Activated naive CD8-positive, alpha-beta T cell (primary cell): Measurements from ENCODE around the gene BRD8.

ENCODE experiments used
- H3K27ac Mint-ChIP-seq: one replicate; pipeline ENCODE4 v1.8.0; 2021; ENCODE audit warnings: mixed read lengths
- H3K27me3 Mint-ChIP-seq: one replicate; pipeline ENCODE4 v1.8.0; 2021; ENCODE audit warnings: mixed read lengths
- H3K36me3 Mint-ChIP-seq: one replicate; pipeline ENCODE4 v1.8.0; 2021; ENCODE audit warnings: mixed read lengths
- H3K4me1 Mint-ChIP-seq: one replicate; pipeline ENCODE4 v1.8.0; 2021; ENCODE audit warnings: low read depth, mixed read lengths
- H3K4me3 Mint-ChIP-seq: one replicate; pipeline ENCODE4 v1.8.0; 2021; ENCODE audit warnings: mild to moderate bottlenecking, mixed read lengths
- H3K9me3 Mint-ChIP-seq: one replicate; pipeline ENCODE4 v1.8.0; 2021; ENCODE audit warnings: low read depth, mixed read lengths

BRD8 gene

DNA sequence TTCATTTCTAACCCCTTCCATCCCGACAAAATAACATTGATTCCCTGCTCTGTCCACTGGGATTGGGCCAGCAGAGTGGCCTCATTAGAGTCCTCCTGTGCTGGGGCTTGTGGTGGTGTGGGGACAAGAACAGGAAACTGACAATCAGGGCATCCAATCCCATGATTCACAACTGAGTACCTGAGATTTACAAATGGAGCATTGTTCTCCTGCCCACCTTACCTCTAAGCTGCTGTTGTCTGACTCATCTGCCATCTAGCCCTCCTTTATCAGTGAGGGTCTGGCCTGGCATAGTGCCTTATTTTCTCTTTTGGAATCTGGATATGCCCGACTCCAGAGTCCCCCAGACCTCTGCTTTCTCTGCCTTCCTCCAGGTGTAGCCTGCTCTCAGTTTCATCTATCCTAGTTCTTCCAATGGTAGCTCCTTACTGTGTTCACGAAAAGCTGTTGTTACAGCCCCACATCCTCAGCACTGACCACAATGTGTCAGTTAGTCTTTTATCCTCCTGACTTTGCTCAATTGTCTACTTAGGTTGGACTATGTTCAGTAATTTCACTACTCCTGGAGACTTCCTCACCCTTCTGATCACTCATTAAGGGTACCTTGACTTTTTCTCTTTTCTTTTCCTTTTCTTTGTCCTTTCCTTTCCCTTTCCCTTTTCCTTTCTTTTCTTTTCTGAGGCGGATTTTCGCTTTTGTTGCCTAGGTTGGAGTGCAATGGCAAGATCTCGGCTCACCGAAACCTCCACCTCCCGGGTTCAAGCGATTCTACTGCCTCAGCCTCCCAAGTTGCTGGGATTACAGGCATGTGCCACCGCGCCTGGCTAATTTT lies 81.2 kb downstream of the BRD8 start:
- H3K36me3 Mint-ChIP-seq = no peaks in the 10 kb centered on the region
- H3K27me3 Mint-ChIP-seq = peaks cover 10% of the 10 kb centered on the region

DNA sequence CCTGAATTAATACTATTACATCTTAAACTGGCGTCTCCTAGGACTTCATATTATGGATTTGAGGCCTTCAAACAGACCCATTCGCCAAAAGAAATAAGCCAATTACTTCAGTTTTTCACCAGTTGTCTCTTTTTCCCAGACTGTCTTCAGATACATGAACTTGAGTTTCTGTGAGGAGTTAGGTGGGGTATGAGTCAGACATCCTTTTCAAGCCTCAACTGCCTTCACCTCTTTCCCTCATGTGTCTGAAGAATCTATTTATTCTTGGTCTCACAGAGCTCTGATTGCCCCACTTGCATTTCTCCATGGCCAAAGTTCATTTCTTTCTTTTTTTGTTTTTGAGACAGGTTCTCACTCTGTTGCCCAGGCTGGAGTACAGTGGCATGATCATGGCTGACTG lies 82.1 kb downstream of the BRD8 start:
- Mint-ChIP-seq H3K4me3 (no peak overlapping the region), H3K27ac (no peak overlapping the region), H3K36me3 (no peaks in the 10 kb centered on the region), H3K4me1 (peaks cover 41% of the 10 kb centered on the region), H3K27me3 (peaks cover 10% of the 10 kb centered on the region), H3K9me3 (no peaks in the 10 kb centered on the region)

More for the DNA sequence above, 81.2 kb downstream of the BRD8 start:
- Mint-ChIP-seq H3K4me1 (peaks cover 39% of the 10 kb centered on the region), H3K4me3 (no peak overlapping the region), H3K27ac (no peak overlapping the region), H3K9me3 (no peaks in the 10 kb centered on the region)

DNA sequence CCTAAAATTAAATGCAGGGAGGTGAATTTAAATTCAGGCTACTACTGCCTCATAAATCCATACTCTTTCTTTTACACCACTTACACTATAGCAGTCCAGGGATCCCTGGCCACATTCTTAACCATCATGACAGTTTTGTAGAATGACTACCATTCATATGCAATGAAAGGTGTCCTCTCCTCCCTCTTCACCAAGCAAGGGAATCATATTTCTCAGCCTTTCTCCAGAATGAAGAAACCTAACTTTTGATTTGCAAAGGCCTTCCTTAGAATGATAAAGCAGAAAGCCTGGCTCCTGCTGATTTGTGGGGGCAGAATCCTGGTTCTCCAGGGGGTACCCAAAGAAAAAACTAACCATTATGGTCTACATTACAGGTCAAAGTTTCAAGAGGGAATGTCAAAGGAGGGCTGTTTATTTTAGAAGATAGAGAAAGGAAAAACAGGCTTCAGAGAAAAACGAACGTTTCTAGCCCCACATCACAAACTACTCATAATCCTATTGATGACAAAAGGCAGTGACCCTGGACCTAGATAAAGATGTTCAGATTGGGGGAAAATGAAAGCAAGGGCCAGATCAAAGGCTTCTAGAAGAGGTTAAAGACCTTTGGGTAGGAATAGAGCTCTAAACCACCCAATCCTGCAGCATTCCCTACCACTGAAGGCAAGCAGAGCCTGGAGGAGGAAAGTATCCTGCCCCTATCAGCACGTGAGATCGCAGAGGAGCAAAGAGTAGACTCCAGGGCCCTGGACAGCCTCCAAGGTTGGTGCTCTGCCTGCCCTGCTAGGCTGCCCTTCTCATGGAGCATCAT lies 83.1 kb downstream of the BRD8 start:
- no peaks in the 10 kb centered on the region for H3K9me3 Mint-ChIP-seq
- no peak overlapping the region for H3K4me3 Mint-ChIP-seq
- H3K27me3 Mint-ChIP-seq = peaks cover 8% of the 10 kb centered on the region
- H3K4me1 Mint-ChIP-seq = peaks cover 41% of the 10 kb centered on the region
- no peaks in the 10 kb centered on the region for H3K36me3 Mint-ChIP-seq
- H3K27ac Mint-ChIP-seq = no peak overlapping the region

DNA sequence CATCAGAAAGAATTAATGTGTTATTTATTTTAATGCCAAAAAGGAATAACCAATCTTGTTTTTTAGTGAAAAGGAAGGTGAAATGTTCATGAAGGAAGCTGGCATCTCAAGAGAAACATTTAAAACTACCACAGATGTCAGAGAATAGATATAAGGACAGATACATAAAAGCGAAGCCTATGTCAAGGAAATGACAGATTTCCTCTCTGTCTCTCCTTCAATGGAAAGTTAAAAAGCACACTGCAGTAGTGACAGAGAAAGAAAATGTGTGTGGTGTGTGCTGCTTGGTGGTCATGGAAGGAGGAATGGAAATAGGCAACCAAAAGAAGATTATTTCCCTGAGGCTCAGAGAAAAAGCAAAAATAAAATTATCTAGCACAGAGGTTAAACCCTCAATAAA lies 85.4 kb downstream of the BRD8 start:
- Mint-ChIP-seq H3K27ac (no peak overlapping the region), H3K27me3 (peaks cover 1% of the 10 kb centered on the region), H3K4me3 (no peak overlapping the region), H3K36me3 (no peaks in the 10 kb centered on the region), H3K9me3 (no peaks in the 10 kb centered on the region), H3K4me1 (peaks cover 41% of the 10 kb centered on the region)

DNA sequence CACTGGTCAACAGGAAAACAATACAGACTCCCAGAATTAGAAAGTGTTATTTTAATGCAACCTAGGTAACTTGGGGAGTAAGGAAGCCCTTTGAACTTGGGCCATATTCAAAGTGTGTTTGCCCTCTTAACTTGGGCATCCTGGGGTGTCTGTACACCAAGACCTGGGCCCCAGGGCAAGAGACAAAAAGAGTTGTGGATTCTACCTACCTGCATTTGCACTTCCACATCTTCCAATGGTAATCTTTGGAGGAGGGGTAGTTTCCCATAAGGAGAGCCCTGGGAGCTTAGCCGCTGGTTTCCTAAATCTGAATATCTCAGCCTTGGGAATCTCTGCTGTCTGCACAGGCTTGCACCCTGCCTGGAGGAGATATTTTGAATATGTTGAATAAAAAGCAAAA lies 86.1 kb downstream of the BRD8 start:
- no peak overlapping the region for H3K27ac Mint-ChIP-seq
- H3K4me1 Mint-ChIP-seq = peaks cover 41% of the 10 kb centered on the region
- peaks cover 1% of the 10 kb centered on the region for H3K27me3 Mint-ChIP-seq
- no peak overlapping the region for H3K4me3 Mint-ChIP-seq
- no peaks in the 10 kb centered on the region for H3K9me3 Mint-ChIP-seq
- H3K36me3 Mint-ChIP-seq = no peaks in the 10 kb centered on the region

DNA sequence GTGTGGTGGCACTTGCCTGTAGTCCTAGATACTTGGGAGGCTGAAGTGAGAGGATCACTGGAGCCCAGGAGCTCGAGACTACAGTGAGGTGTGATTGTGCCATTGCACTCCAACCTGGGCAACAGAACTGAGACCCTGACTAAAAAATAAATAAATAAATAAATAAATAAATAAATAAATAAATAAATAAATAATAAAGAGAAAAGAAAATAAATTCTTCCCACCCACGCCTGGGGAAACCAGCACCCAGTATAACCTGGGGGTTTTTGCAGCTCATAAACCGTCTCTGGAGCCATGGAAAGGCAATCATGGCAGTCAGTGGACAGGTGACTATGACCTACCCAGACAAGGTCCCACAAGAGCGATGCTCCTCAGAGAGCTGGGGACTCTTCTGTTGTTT lies 86.7 kb downstream of the BRD8 start:
- H3K36me3 Mint-ChIP-seq = no peaks in the 10 kb centered on the region
- no peaks in the 10 kb centered on the region for H3K27me3 Mint-ChIP-seq
- no peaks in the 10 kb centered on the region for H3K9me3 Mint-ChIP-seq
- H3K4me3 Mint-ChIP-seq = no peak overlapping the region
- peaks cover 39% of the 10 kb centered on the region for H3K4me1 Mint-ChIP-seq
- H3K27ac Mint-ChIP-seq = no peak overlapping the region
